K562 (cell line): ENCODE data around the gene STMND1. TPM values are rescaled to one million over a fixed set of nuclear protein-coding genes. Genes with fewer than 3 reads are reported as not detected.

Experiments used
- ATAC-seq: fragments of 200-7000 bp; cut with Tn5 transposase; 3 replicates; pipeline ENCODE4 v1.9.1; 2020; ENCODE audit warnings: moderate library complexity
- BruUV-seq: library from RNA; stranded (reverse); fragments of 400-500 nt; replicated peaks from 2 replicates; lab custom pipeline; 2021; lab: Mats Ljungman, UMichigan
- CTCF ChIA-PET: fragments of 300-600 bp; formaldehyde crosslinking; extraction: SDS; loops from one replicate; lab custom pipeline; 2021; ENCODE audit warnings: low intra/inter-chr PET ratio; lab: Yijun Ruan, JAX
- POLR2A ChIA-PET: fragments of 300-600, 350-650 bp; sonication (Branson Sonifier 250); formaldehyde crosslinking; extraction: SDS; loops from one replicate; lab custom pipeline; 2021; ENCODE audit warnings: antibody characterized with exemption, inconsistent platforms; lab: Yijun Ruan, JAX
- DNase-seq, 4 experiments: peaks; one replicate each; pipeline versions ENCODE4 v3.0.0 to v3.0.0-alpha.2; 2011 to 2018; ENCODE audit warnings: low spot score in 3 of 4, mixed read lengths in 3 of 4; ENCODE audit errors: extremely low read depth in 1 of 4
- FAIRE-seq: peaks from 2 replicates; lab custom pipeline; 2011; peaks lifted over from hg19 to GRCh38; lab: Jason Lieb, UNC
- H2AFZ ChIP-seq: 2 replicates; pipeline ENCODE4 v1.6.0; 2011; ENCODE audit warnings: low read depth, low read length, control low read depth, inconsistent platforms
- H3K27ac ChIP-seq: fragments of 200-600 bp; 3 replicates; pipeline ENCODE4 v1.8.0; 2011; ENCODE audit warnings: low read depth, mild to moderate bottlenecking, control low read depth, inconsistent platforms, low read length, moderate library complexity, mixed read lengths; ENCODE audit errors: extremely low read depth
- H3K27me3 ChIP-seq, 2 experiments: fragments of 300-600 bp in 1 of 2; 2 replicates in 1 of 2; 3 replicates in 1 of 2; pipeline versions ENCODE4 v1.6.0 to v1.8.0; 2011; ENCODE audit warnings: inconsistent platforms in 2 of 2, low read length in 2 of 2, mild to moderate bottlenecking in 1 of 2, mixed read lengths in 1 of 2, moderate library complexity in 1 of 2; ENCODE audit not compliant: control insufficient read depth in 2 of 2, insufficient read depth in 2 of 2
- H3K36me3 ChIP-seq: fragments of 300-600 bp; 3 replicates; pipeline ENCODE4 v1.8.0; 2011; ENCODE audit warnings: mild to moderate bottlenecking, low read length, inconsistent platforms; ENCODE audit not compliant: control insufficient read depth, insufficient read depth
- H3K4me1 ChIP-seq, 2 experiments: fragments of 200-600 bp in 1 of 2; replicated peaks in 1 of 2; 2 replicates in 1 of 2; 3 replicates in 1 of 2; pipeline versions ENCODE4 v1.5.1 to v1.8.0; 2011; ENCODE audit warnings: inconsistent platforms in 2 of 2, low read length in 2 of 2, mild to moderate bottlenecking in 1 of 2, mixed read lengths in 1 of 2, moderate library complexity in 1 of 2; ENCODE audit not compliant: control insufficient read depth in 2 of 2, insufficient read depth in 2 of 2
- H3K4me2 ChIP-seq: 2 replicates; pipeline ENCODE4 v1.6.1; 2011; ENCODE audit warnings: low read length, control low read depth, inconsistent platforms, mixed read lengths; ENCODE audit not compliant: insufficient read depth
- H3K4me3 ChIP-seq: fragments of 200-600 bp; sonication (generic), shearing (Covaris generic); 2 replicates; pipeline ENCODE4 v1.5.1; 2016; ENCODE audit warnings: control low read depth, inconsistent platforms
- H3K79me2 ChIP-seq: fragments of 200-600 bp; 3 replicates; pipeline ENCODE4 v1.8.0; 2011; ENCODE audit warnings: low read length, inconsistent platforms; ENCODE audit not compliant: control insufficient read depth, insufficient read depth
- H3K9ac ChIP-seq, 2 experiments: 2 replicates each; pipeline versions ENCODE4 v1.6.0 to v1.6.1; 2011; ENCODE audit warnings: low read depth in 2 of 2, low read length in 2 of 2, control low read depth in 1 of 2, inconsistent platforms in 1 of 2, mild to moderate bottlenecking in 1 of 2, mixed read lengths in 1 of 2; ENCODE audit not compliant: insufficient read depth in 1 of 2
- H3K9me1 ChIP-seq: one replicate; pipeline ENCODE4 v1.6.0; 2011; ENCODE audit warnings: inconsistent platforms, mild to moderate bottlenecking, low read length, moderate library complexity; ENCODE audit not compliant: control insufficient read depth, insufficient read depth
- H3K9me3 ChIP-seq: replicated peaks from 2 replicates; pipeline ENCODE4 v1.5.1; 2011; ENCODE audit warnings: low read depth, low read length, inconsistent platforms; ENCODE audit not compliant: control insufficient read depth, insufficient read depth
- H4K20me1 ChIP-seq: replicated peaks from 2 replicates; pipeline ENCODE4 v1.6.1; 2011; ENCODE audit warnings: low read length, inconsistent platforms, mixed read lengths; ENCODE audit not compliant: control insufficient read depth, insufficient read depth
- CBX3 ChIP-seq, 2 experiments: IDR thresholded peaks; 1 replicate in 1 of 2; 2 replicates in 1 of 2; pipeline ENCODE4 v1.6.1; 2012; ENCODE audit warnings: inconsistent platforms in 2 of 2, low read length in 2 of 2, borderline replicate concordance in 1 of 2, control low read depth in 1 of 2
- DIDO1 ChIP-seq: fragments of 450-650 bp; IDR thresholded peaks from 2 replicates; pipeline ENCODE4 v1.6.1; 2016; ENCODE audit warnings: low read depth, missing biosample characterization, missing genetic modification characterization
- HDAC3 ChIP-seq: fragments of 450-650 bp; IDR thresholded peaks from 2 replicates; pipeline ENCODE4 v1.6.1; 2018; ENCODE audit warnings: borderline replicate concordance, mild to moderate bottlenecking, moderate library complexity; ENCODE audit not compliant: partially characterized antibody
- NFE2L1 ChIP-seq: fragments of 450-650 bp; IDR thresholded peaks from 2 replicates; pipeline ENCODE4 v1.6.1; 2016; ENCODE audit warnings: missing genetic modification characterization, low read depth, mild to moderate bottlenecking, missing compliant biosample characterization, moderate library complexity, borderline replicate concordance
- NRF1 ChIP-seq, 2 experiments: fragments of 450-650 bp; IDR thresholded peaks in 1 of 2; conservative IDR thresholded peaks in 1 of 2; 2 replicates each; pipeline ENCODE4 v1.6.1; 2014; ENCODE audit warnings: mild to moderate bottlenecking in 2 of 2
- RBM17 ChIP-seq: fragments of 200-400 bp; formaldehyde crosslinking; IDR thresholded peaks from 2 replicates; pipeline ENCODE4 v1.6.1; 2017; ENCODE audit warnings: low read depth, mild to moderate bottlenecking, low read length, borderline replicate concordance
- RFX1 ChIP-seq: fragments of 450-650 bp; IDR thresholded peaks from 2 replicates; pipeline ENCODE4 v1.6.1; 2016; ENCODE audit warnings: mild to moderate bottlenecking, moderate library complexity
- SAP30 ChIP-seq: fragments of 200-600 bp; sonication (generic); IDR thresholded peaks from 2 replicates; pipeline ENCODE4 v1.6.1; 2012; ENCODE audit warnings: borderline replicate concordance, low read depth, mild to moderate bottlenecking, moderate library complexity, low read length, control low read depth, inconsistent platforms; ENCODE audit not compliant: insufficient read depth, poor library complexity, severe bottlenecking
- TGIF2 ChIP-seq: sonication (generic); formaldehyde crosslinking; IDR thresholded peaks from 2 replicates; pipeline ENCODE4 v1.8.1; 2022; ENCODE audit warnings: mild to moderate bottlenecking, missing genetic modification reagents, moderate library complexity
- TRIM28 ChIP-seq: fragments of 450-650 bp; IDR thresholded peaks from 2 replicates; pipeline ENCODE4 v1.6.1; 2017
- ZNF274 ChIP-seq: IDR thresholded peaks from 2 replicates; pipeline ENCODE4 v1.6.1; 2011; ENCODE audit warnings: low read depth, mild to moderate bottlenecking, low read length, moderate library complexity, borderline replicate concordance
- WGBS: fragments of 100-300 bp; shearing (Covaris generic); methylation state at CpG from one replicate; pipeline ENCODE4 v1.1.6; 2016; ENCODE audit warnings: low coverage, mixed read lengths; ENCODE audit not compliant: insufficient coverage; ENCODE audit errors: missing lambda C conversion rate; 5-methylcytosine and 5-hydroxymethylcytosine counted together
- in situ Hi-C: fragments of 300-500 bp; cut with MboI; formaldehyde crosslinking; loops from 4 replicates; pipeline ENCODE4 v1.15.0; 2018; ENCODE audit warnings: inconsistent platforms, mixed read lengths
- intact Hi-C: fragments of 100-400 bp; cut with micrococcal nuclease; formaldehyde crosslinking; loops from 2 replicates; pipeline ENCODE4 v1.14.2; 2022
- polyA plus RNA-seq, 8 experiments: library from polyadenylated mRNA; depleted of rRNA in 4 of 8; stranded (reverse) in 5 of 8; unstranded in 3 of 8; fragments of >200 nt; fragmentation: Nextera tagmentation in 2 of 8; fragmentation: Illumina TruSeq in 1 of 8; extraction: Ambion mirVana in 2 of 8; extraction: Trizol in 1 of 8; gene quantifications; 2 replicates each; pipeline versions ENCODE4 v1.2.1 to v1.2.3, GENCODE V29; 2011 to 2014; ENCODE audit warnings: inconsistent platforms in 1 of 8, missing spikeins in 1 of 8
- total RNA-seq, 7 experiments: library from RNA; depleted of rRNA in 6 of 7; stranded (reverse); fragments of >200 nt in 6 of 7; fragmentation: Illumina TruSeq in 2 of 7; extraction: Trizol in 2 of 7; gene quantifications; 2 replicates each; pipeline versions ENCODE4 v1.2.1 to v1.2.3, GENCODE V29; 2011 to 2021; ENCODE audit warnings: low replicate concordance in 1 of 7
- TF ChIP-seq, protein P1 (sequence below): fragments of 250-450 bp; sonication (Bioruptor Pico); IDR thresholded peaks from 2 replicates; pipeline ENCODE4 v1.5.0; 2021; ENCODE audit warnings: mild to moderate bottlenecking, borderline replicate concordance
- TF ChIP-seq, protein P2 (sequence below), 3 experiments: fragments of 200-800 bp in 1 of 3; fragments of 250-450 bp in 1 of 3; fragments of 450-650 bp in 1 of 3; sonication (Bioruptor Pico) in 1 of 3; sonication (Bioruptor generic) in 1 of 3; formaldehyde crosslinking in 1 of 3; IDR thresholded peaks; 2 replicates each; pipeline versions ENCODE4 v1.6.1 to v1.8.0; 2016 to 2022; ENCODE audit warnings: mild to moderate bottlenecking in 2 of 3, missing genetic modification characterization in 2 of 3, missing compliant biosample characterization in 1 of 3, moderate library complexity in 1 of 3
- TF ChIP-seq, protein P3 (sequence below): fragments of 450-650 bp; IDR thresholded peaks from 2 replicates; pipeline ENCODE4 v1.6.1; 2018; ENCODE audit warnings: mild to moderate bottlenecking, low read depth; ENCODE audit not compliant: partially characterized antibody

The STMND1 gene
- total and polyA plus RNA-seq, 9 of the 15 experiments (the other 6 are each of a cell fraction or from before 2014, with no cell fraction given) = not detected

DNA sequence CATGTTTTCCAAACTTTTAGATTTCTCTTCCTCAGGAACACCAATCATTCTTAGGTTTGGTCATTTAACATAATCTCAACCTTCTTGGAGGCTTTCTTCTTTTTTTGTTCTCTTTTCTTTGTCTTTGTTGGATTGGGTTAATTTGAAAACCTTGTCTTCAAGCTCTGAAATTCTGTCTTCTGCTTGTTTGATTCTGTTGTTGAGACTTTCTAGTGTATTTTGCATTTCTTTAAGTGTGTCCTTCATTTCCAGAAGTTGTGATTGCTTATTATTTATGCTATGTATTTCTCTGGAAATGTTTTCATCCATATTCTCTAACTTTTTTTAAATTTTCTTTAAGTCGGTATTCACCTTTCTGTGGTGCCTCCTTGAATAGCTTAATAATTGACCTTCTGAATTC, 42.2 kb downstream of the STMND1 start:
- no peaks in the 10 kb centered on the region for H3K4me1 ChIP-seq
- H3K9me1 ChIP-seq = no peaks in the 10 kb centered on the region
- no TSS peak for BruUV-seq
- H3K27me3 ChIP-seq = no peaks in the 10 kb centered on the region
- DNase-seq = no peak
- no peak overlapping the region for H3K4me2 ChIP-seq
- H3K4me3 ChIP-seq = no peak overlapping the region
- H3K9ac ChIP-seq = no peak overlapping the region
- H4K20me1 ChIP-seq = no peaks in the 10 kb centered on the region
- in situ Hi-C loops (no loop called here), intact Hi-C loops (no loop called here)
- H3K79me2 ChIP-seq = no peaks in the 10 kb centered on the region
- 0% methylated on average over 1 of the region's 1 CpG for WGBS
- H3K36me3 ChIP-seq = no peaks in the 10 kb centered on the region
- no peak for ATAC-seq
- H2AFZ ChIP-seq = no peak overlapping the region
- peaks cover 3% of the 10 kb centered on the region; the same call in 1 of the 2 replicates for H3K9me3 ChIP-seq
- ChIA-PET CTCF (no interaction called here), POLR2A (no interaction called here)
- FAIRE-seq = no peak
- no peak overlapping the region for H3K27ac ChIP-seq
- no peak for TF ChIP-seq TGIF2
- TF ChIP-seq RFX1 = no peak
- TF ChIP-seq, protein P1, sequence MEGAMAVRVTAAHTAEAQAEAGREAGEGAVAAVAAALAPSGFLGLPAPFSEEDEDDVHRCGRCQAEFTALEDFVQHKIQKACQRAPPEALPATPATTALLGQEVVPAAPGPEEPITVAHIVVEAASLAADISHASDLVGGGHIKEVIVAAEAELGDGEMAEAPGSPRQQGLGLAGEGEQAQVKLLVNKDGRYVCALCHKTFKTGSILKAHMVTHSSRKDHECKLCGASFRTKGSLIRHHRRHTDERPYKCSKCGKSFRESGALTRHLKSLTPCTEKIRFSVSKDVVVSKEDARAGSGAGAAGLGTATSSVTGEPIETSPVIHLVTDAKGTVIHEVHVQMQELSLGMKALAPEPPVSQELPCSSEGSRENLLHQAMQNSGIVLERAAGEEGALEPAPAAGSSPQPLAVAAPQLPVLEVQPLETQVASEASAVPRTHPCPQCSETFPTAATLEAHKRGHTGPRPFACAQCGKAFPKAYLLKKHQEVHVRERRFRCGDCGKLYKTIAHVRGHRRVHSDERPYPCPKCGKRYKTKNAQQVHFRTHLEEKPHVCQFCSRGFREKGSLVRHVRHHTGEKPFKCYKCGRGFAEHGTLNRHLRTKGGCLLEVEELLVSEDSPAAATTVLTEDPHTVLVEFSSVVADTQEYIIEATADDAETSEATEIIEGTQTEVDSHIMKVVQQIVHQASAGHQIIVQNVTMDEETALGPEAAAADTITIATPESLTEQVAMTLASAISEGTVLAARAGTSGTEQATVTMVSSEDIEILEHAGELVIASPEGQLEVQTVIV (CRISPR knock-in tag) = no peak
- TF ChIP-seq CBX3 (IDR thresholded peaks at IDR 0.05; ENCODE audit: borderline replicate concordance in 1 of 2, low read length in 2 of 2) = 0 out of 3 replicates have a peak, but pooled peaks of 1 of the 2 experiments have one; percentile 19
- no peak for TF ChIP-seq NFE2L1 (tag)
- no peak for TF ChIP-seq NRF1 (conservative IDR thresholded peaks at IDR 0.05 in 1 of 2, IDR thresholded peaks at IDR 0.05 in 1 of 2)
- TF ChIP-seq RBM17 = no peak
- TF ChIP-seq SAP30 = no peak
- peak; percentile 67; the same call in 1 of the 2 replicates for TF ChIP-seq TRIM28
- no peak for TF ChIP-seq DIDO1
- TF ChIP-seq ZNF274 = no peak
- no peak for TF ChIP-seq HDAC3
- TF ChIP-seq, protein P2, sequence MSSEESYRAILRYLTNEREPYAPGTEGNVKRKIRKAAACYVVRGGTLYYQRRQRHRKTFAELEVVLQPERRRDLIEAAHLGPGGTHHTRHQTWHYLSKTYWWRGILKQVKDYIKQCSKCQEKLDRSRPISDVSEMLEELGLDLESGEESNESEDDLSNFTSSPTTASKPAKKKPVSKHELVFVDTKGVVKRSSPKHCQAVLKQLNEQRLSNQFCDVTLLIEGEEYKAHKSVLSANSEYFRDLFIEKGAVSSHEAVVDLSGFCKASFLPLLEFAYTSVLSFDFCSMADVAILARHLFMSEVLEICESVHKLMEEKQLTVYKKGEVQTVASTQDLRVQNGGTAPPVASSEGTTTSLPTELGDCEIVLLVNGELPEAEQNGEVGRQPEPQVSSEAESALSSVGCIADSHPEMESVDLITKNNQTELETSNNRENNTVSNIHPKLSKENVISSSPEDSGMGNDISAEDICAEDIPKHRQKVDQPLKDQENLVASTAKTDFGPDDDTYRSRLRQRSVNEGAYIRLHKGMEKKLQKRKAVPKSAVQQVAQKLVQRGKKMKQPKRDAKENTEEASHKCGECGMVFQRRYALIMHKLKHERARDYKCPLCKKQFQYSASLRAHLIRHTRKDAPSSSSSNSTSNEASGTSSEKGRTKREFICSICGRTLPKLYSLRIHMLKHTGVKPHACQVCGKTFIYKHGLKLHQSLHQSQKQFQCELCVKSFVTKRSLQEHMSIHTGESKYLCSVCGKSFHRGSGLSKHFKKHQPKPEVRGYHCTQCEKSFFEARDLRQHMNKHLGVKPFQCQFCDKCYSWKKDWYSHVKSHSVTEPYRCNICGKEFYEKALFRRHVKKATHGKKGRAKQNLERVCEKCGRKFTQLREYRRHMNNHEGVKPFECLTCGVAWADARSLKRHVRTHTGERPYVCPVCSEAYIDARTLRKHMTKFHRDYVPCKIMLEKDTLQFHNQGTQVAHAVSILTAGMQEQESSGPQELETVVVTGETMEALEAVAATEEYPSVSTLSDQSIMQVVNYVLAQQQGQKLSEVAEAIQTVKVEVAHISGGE (CRISPR knock-in tag; IDR thresholded peaks at IDR 0.05) = no peak
- TF ChIP-seq, protein P3, sequence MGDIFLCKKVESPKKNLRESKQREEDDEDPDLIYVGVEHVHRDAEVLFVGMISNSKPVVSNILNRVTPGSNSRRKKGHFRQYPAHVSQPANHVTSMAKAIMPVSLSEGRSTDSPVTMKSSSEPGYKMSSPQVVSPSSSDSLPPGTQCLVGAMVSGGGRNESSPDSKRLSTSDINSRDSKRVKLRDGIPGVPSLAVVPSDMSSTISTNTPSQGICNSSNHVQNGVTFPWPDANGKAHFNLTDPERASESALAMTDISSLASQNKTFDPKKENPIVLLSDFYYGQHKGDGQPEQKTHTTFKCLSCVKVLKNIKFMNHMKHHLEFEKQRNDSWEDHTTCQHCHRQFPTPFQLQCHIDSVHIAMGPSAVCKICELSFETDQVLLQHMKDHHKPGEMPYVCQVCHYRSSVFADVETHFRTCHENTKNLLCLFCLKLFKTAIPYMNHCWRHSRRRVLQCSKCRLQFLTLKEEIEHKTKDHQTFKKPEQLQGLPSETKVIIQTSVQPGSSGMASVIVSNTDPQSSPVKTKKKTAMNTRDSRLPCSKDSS = peak; percentile 40
